ENCODE data around the gene FANCL. TPM values are rescaled to one million over a fixed set of nuclear protein-coding genes. Genes with fewer than 3 reads are reported as not detected.

FANCL gene
- total RNA-seq, 1 donor from 2014 or later, result 23.7 TPM

DNA sequence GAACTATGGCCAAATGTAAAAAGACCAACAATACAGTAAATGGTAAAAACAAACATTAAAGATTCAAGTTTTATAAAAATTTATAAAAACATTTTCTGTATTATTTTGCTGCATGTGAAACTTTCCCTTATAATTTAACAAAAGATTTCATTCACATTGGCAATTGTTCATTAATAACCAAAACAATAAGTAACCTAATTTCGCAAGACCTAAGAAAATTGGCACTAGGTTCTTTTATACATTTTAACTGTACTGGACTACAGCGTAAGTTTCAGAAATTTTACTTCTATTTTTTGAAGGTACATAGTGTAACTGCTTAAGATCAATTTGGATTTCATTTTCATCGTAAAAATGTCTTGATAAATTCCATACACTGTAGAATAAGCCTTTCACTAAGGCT lies 77.2 kb downstream of the FANCL start:
- Histone ChIP-seq H3K27ac (no peak overlapping the region), H3K27me3 (ENCODE audit: low read depth) (no peaks in the 10 kb centered on the region), H3K4me1 (no peaks in the 10 kb centered on the region), H3K9me3 (no peaks in the 10 kb centered on the region), H3K36me3 (peaks cover 37% of the 10 kb centered on the region), H3K4me3 (no peak overlapping the region)
- ATAC-seq, result no peak
- no peak for DNase-seq
- intact Hi-C loops (cut with DNase I), result no loop called here
- TF ChIP-seq, protein P1, sequence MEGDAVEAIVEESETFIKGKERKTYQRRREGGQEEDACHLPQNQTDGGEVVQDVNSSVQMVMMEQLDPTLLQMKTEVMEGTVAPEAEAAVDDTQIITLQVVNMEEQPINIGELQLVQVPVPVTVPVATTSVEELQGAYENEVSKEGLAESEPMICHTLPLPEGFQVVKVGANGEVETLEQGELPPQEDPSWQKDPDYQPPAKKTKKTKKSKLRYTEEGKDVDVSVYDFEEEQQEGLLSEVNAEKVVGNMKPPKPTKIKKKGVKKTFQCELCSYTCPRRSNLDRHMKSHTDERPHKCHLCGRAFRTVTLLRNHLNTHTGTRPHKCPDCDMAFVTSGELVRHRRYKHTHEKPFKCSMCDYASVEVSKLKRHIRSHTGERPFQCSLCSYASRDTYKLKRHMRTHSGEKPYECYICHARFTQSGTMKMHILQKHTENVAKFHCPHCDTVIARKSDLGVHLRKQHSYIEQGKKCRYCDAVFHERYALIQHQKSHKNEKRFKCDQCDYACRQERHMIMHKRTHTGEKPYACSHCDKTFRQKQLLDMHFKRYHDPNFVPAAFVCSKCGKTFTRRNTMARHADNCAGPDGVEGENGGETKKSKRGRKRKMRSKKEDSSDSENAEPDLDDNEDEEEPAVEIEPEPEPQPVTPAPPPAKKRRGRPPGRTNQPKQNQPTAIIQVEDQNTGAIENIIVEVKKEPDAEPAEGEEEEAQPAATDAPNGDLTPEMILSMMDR (IDR thresholded peaks at IDR 0.05), result no peak

DNA sequence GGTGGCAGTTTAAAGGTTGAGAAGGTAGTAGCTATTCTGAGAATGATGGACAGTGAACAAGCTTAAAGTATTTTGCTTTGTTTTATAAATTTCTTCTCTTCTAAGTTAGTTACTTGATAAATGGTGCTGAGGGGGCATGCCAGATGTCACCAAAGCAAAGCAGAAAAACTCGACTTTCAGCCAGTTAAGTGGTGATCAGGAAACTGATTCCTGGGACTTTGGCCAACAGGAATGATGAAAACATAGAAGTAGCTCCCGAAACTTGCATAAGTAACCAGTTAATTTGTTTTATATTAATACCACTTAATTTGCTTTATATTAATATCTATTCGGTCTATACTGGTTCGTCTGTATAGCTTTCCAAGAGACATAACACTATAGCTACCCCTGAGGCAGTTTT lies 82.6 kb downstream of the FANCL start:
- intact Hi-C loops (cut with DNase I), result no loop called here
- Histone ChIP-seq H3K4me1 (no peaks in the 10 kb centered on the region), H3K9me3 (no peaks in the 10 kb centered on the region), H3K36me3 (peaks cover 38% of the 10 kb centered on the region), H3K4me3 (no peak overlapping the region), H3K27me3 (ENCODE audit: low read depth) (no peaks in the 10 kb centered on the region), H3K27ac (no peak overlapping the region)
- no peak for DNase-seq
- TF ChIP-seq, protein P1 (IDR thresholded peaks at IDR 0.05), result no peak
- no peak for ATAC-seq

DNA sequence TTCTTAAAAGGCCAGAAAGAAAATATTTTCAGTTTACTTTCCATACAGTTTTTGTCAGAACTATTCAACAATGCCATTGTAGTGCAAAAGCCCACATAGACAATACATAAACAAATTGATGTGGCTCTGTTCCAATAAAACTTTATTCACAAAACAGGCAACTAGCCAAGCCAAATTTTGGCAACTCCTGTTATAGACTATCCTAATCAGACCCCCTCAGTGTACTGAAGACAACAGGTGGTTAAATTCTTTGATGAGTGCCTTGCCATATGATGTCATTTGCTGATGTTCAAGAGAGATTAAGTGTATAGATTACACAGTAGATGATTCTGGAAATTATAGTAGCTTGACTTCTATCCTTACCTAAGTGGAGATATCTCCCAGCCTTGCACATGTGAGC lies 83.4 kb downstream of the FANCL start:
- H3K9me3 ChIP-seq, result no peaks in the 10 kb centered on the region
- H3K4me1 ChIP-seq, result no peaks in the 10 kb centered on the region
- H3K4me3 ChIP-seq, result no peak overlapping the region
- no peak overlapping the region for H3K27ac ChIP-seq
- intact Hi-C loops (cut with DNase I), result no loop called here
- H3K27me3 ChIP-seq (ENCODE audit: low read depth), result no peaks in the 10 kb centered on the region
- ATAC-seq, result no peak
- H3K36me3 ChIP-seq, result peaks cover 37% of the 10 kb centered on the region
- TF ChIP-seq, protein P1 (IDR thresholded peaks at IDR 0.05), result no peak
- DNase-seq, result no peak

DNA sequence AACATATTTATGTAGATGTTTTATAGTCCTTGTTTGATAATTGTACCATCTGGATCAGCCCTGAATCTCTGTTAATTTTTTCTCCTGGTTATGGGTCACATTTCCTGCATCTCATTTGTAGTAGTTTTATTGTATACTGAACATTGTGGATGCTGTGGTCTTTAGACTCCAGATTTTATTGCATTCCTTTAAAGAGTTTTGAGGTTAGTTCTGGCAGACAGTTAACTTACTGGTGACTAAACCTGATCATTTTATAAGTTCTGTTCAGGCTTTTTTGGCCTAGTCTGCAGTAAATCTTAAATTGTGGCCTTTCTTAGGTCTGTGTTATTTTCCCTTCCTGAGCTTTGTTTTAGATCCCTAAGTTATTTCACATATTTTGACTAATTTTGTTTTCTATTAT lies 84.3 kb downstream of the FANCL start:
- peaks cover 30% of the 10 kb centered on the region for H3K36me3 ChIP-seq

DNA sequence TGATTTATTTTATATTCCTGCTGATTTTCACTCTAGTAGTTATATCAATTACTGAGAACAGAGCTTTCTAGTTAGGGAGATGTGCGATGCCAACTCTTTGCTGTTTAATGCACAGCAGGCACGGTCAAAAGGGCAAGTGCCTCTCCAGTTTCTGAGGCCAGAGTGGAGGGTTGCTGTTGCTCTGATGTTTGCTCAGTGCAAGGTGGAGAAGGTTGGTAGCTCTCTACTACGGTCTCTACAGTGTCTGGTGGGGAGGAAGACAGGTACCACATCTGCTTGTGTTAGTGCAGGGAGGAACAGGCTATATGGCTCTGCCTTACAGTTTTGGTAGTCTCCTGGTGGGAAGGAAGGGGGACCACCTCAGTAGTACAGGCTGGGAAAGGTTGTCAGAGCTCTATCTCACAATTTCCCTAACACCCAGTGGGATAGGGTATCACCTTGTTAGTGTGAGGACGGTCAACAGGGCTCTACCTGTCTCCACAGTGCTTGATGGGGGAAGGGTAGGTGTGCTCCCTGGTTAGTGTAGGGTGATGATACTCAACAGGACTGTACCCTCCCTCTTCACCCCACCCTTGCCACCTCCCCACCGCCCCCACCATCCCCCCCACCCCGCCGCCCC lies 85.9 kb downstream of the FANCL start:
- Histone ChIP-seq H3K36me3 (peaks cover 15% of the 10 kb centered on the region), H3K4me3 (no peak overlapping the region), H3K27ac (no peak overlapping the region), H3K27me3 (ENCODE audit: low read depth) (no peaks in the 10 kb centered on the region), H3K4me1 (no peaks in the 10 kb centered on the region), H3K9me3 (no peaks in the 10 kb centered on the region)
- intact Hi-C loops (cut with DNase I), result no loop called here
- TF ChIP-seq, protein P1 (IDR thresholded peaks at IDR 0.05), result no peak
- ATAC-seq (peak; percentile 13 to 58), DNase-seq (no peak)

More for the DNA sequence above, 84.3 kb downstream of the FANCL start:
- H3K9me3 ChIP-seq, result no peaks in the 10 kb centered on the region
- H3K27me3 ChIP-seq (ENCODE audit: low read depth), result no peaks in the 10 kb centered on the region
- TF ChIP-seq, protein P1 (IDR thresholded peaks at IDR 0.05), result no peak
- H3K27ac ChIP-seq, result no peak overlapping the region
- no peaks in the 10 kb centered on the region for H3K4me1 ChIP-seq
- H3K4me3 ChIP-seq, result no peak overlapping the region
- ATAC-seq (no peak), DNase-seq (no peak)
- intact Hi-C loops (cut with DNase I), result no loop called here
